ENCODE data around the gene SCEL.

The SCEL gene

DNA sequence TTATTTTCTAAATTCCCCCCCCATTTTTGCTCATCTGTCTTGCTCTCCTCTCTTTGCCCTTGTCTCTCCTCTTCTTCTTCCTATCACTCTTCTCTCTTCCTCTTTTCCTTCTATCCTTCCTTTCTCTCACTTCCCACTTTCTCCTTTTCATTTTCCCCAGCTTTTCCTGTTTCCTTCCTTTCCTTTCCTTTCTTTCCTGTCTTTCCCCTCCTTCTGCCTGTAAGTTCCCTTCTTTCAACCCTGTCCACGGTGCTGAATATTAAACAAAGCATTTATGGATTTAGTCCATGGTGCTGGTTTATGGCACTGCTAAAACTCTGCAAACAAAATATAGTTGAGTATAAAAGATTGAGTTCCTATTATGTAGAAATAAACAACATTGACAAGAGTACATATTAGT lies 27.6 kb downstream of the SCEL start:
- TF ChIP-seq, protein P1, sequence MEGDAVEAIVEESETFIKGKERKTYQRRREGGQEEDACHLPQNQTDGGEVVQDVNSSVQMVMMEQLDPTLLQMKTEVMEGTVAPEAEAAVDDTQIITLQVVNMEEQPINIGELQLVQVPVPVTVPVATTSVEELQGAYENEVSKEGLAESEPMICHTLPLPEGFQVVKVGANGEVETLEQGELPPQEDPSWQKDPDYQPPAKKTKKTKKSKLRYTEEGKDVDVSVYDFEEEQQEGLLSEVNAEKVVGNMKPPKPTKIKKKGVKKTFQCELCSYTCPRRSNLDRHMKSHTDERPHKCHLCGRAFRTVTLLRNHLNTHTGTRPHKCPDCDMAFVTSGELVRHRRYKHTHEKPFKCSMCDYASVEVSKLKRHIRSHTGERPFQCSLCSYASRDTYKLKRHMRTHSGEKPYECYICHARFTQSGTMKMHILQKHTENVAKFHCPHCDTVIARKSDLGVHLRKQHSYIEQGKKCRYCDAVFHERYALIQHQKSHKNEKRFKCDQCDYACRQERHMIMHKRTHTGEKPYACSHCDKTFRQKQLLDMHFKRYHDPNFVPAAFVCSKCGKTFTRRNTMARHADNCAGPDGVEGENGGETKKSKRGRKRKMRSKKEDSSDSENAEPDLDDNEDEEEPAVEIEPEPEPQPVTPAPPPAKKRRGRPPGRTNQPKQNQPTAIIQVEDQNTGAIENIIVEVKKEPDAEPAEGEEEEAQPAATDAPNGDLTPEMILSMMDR (IDR thresholded peaks at IDR 0.05; ENCODE audit: extremely low read depth, missing control alignments), result no peak
- DNase-seq (ENCODE audit: low spot score), result no peak

DNA sequence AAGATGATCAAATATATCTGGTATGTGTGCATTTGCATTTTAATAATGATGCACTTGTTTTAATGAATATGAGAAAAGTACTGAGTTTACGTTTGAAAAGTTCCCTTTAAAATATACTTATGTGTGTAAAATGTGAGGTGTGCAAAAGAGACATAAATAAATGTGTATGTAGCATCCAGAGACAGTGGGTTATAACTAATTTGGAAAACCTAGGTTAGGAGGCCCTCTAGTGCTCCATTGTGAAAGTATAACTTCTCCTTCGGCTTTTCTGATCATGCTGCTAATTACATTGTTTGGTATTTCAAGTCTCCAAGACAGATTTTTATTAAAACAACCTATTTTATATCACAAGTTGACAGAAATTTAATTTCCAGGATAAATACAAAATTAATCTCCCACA lies 30.1 kb downstream of the SCEL start:
- TF ChIP-seq, protein P1 (IDR thresholded peaks at IDR 0.05; ENCODE audit: extremely low read depth, missing control alignments), result no peak
- peak; percentile 36 for DNase-seq (ENCODE audit: low spot score)

DNA sequence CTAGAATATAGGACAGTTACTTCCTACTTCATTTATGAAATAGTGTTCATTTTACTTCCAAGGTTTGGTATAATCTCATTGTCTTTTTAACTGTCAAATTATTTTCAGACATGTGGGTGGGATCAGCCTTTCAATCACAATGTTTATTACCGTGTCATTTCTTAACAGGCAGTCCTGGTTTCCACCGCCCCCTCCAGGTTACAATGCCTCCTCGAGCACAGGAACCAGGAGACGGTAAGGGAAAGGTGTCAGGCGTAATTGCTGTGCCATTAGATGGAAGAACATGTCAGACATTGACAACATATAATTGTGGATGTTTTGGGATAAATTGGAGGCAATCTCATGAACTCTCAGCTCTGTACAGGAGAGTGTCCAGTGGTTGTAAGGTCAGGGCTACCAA lies 36.5 kb downstream of the SCEL start:
- TF ChIP-seq, protein P1 (IDR thresholded peaks at IDR 0.05; ENCODE audit: extremely low read depth, missing control alignments), result no peak
- no peak for DNase-seq (ENCODE audit: low spot score)

DNA sequence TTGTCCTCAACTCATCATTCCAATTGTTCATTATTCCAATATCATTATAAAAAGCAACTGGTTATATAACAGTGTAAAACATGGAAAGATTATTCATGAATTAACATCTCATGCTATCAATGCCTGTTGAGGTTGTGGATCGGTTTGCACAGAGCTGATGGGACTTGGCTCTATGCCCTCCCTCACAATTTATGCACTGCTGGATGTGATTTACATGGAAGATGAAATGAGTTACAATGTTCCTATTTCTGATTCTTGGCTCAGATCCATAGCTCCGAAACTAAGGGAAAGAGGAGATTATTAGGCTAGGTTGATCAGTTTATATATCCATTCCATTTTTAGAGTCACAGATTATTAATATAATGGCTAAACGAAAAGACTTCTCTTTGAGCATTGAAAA lies 38.6 kb downstream of the SCEL start:
- no peak for DNase-seq (ENCODE audit: low spot score)
- TF ChIP-seq, protein P1 (IDR thresholded peaks at IDR 0.05; ENCODE audit: extremely low read depth, missing control alignments), result no peak

DNA sequence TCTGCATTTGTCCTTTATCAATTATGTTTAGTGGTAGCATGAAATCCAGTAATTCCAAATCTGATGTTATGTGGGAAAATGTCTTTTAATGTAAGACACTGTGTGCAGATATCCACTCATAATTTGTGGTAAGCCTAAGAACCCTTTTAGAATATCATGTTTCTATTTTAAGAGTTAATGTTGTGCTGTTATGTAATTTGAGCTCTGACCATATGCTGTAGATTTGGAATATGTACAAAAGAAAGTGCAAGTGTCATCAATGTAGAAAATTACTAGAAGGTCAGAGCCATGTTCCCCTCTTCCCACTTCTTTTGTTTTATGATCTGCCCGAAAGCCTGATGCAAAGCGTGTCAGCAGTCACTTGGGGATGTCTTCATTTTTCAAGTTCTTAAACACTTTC lies 44.5 kb downstream of the SCEL start:
- DNase-seq (ENCODE audit: low spot score), result no peak
- TF ChIP-seq, protein P1 (IDR thresholded peaks at IDR 0.05; ENCODE audit: extremely low read depth, missing control alignments), result no peak

DNA sequence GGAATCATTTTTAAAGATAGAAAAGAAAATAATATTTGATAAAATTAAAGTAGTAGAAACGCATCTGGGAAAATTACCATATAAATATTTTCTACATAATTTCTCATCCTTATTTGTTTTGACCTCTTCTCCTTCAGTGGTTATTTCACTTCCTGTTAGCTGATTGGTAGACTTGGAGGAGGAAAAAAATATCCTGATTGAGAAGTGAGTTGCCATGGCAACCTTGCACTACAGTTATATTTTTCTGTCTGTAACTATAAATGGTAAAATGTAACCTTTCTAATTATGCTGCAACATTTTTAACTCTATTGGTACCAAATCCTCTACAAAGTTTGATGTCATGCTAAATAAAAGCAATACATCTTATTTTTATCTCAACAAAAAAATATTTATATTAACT lies 45.2 kb downstream of the SCEL start:
- TF ChIP-seq, protein P1 (IDR thresholded peaks at IDR 0.05; ENCODE audit: extremely low read depth, missing control alignments), result no peak
- DNase-seq (ENCODE audit: low spot score), result no peak

DNA sequence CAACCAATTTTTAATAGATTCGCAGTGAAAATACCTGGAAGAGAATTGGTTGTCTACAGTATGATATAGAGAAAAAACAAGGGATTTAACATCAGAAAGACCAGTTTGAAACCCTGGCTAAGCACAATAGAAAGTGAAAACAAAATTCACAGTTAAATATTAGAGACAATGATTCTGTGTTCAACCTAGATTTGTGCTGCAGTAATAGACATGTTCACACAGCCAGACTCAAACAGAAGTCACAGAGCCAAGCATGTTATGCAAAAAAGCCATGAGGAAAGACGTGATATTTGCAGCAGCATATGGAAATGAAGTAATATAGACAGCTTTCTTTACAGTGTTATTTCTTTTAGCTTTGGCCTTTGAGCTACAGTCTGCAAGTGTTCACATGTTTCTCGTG lies 48.1 kb downstream of the SCEL start:
- peak; percentile 7 for DNase-seq (ENCODE audit: low spot score)
- TF ChIP-seq, protein P1 (IDR thresholded peaks at IDR 0.05; ENCODE audit: extremely low read depth, missing control alignments), result no peak

All from GM20000 (cell line).